Fibroblast of mammary gland (primary cell): ENCODE measurements around the gene MINAR1.

Experiments used
- DNase-seq: peaks from one replicate; pipeline ENCODE4 v3.0.0-alpha.2; 2010; ENCODE audit warnings: low read depth
- H3K4me3 ChIP-seq: 2 replicates; pipeline ENCODE4 v1.5.1; 2011; ENCODE audit warnings: low read depth, mild to moderate bottlenecking, low read length, moderate library complexity; ENCODE audit not compliant: control insufficient read depth
- CTCF ChIP-seq: conservative IDR thresholded peaks from 2 replicates; pipeline ENCODE4 v1.5.1; 2011; ENCODE audit warnings: low read depth, low read length, inconsistent platforms; ENCODE audit not compliant: control insufficient read depth, insufficient read depth

The MINAR1 gene

GRCh38 chr15:79401301-79401700, 30.8 kb upstream of the MINAR1 start:
- DNase-seq, result no peak
- no peak for TF ChIP-seq CTCF
- no peak overlapping the region for H3K4me3 ChIP-seq

GRCh38 chr15:79402136-79402535, 30.0 kb upstream of the MINAR1 start:
- no peak overlapping the region for H3K4me3 ChIP-seq
- no peak for DNase-seq
- TF ChIP-seq CTCF, result no peak

GRCh38 chr15:79403501-79403900, 28.6 kb upstream of the MINAR1 start:
- TF ChIP-seq CTCF, result no peak
- DNase-seq, result no peak
- H3K4me3 ChIP-seq, result no peak overlapping the region

GRCh38 chr15:79406210-79406609, 25.9 kb upstream of the MINAR1 start:
- no peak overlapping the region for H3K4me3 ChIP-seq
- no peak for TF ChIP-seq CTCF
- no peak for DNase-seq

- TF ChIP-seq CTCF, result no peak
- peak; percentile 8 for DNase-seq
- no peak overlapping the region for H3K4me3 ChIP-seq
Measured at GRCh38 chr15:79408041-79408440, 24.1 kb upstream of the MINAR1 start.

GRCh38 chr15:79410237-79410636, 21.9 kb upstream of the MINAR1 start:
- no peak for TF ChIP-seq CTCF
- H3K4me3 ChIP-seq, result no peak overlapping the region
- no peak for DNase-seq

GRCh38 chr15:79412010-79412409, 20.1 kb upstream of the MINAR1 start:
- H3K4me3 ChIP-seq, result no peak overlapping the region

More at GRCh38 chr15:79412010-79412409, 20.1 kb upstream of the MINAR1 start:
- no peak for TF ChIP-seq CTCF
- DNase-seq, result no peak
